Right hindlimb (tissue), 1 donor: ENCODE results near the gene C20orf96.
"Not testable (repeated sequence)": the region's sequence is repeated elsewhere in the genome, so short reads cannot be mapped to it uniquely, and the experiment has no call there.

ENCODE experiments used
- DNase-seq: peaks from one replicate; pipeline ENCODE4 v3.0.0-alpha.2; 2018

The C20orf96 gene

GRCh38 chr20:226958-227357 lies 63.6 kb downstream of the C20orf96 start, which contains the start of gene DEFB129:
Gene DEFB129 (plus strand): TSS chr20:227258. CDS start chr20:227289, 31 bp downstream.
- DNase-seq: no peak

DNA sequence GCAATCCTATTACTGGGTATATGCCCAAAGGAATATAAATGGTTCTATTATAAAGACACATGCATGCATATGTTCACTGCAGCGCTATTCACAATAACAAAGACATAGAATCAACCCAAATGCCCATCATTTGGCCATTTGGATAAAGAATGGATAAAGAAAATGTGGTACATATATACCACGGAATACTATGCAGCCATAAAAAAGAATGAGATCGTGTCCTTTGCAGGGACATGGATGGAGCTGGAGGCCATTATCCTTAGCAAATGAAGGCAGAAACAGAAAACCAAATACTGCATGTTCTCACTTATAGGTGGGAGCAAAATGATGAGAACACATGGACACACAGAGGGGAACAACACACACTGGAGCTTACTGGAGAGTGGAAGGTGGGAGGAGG lies 64.7 kb downstream of the C20orf96 start:
- not testable (repeated sequence) for DNase-seq

DNA sequence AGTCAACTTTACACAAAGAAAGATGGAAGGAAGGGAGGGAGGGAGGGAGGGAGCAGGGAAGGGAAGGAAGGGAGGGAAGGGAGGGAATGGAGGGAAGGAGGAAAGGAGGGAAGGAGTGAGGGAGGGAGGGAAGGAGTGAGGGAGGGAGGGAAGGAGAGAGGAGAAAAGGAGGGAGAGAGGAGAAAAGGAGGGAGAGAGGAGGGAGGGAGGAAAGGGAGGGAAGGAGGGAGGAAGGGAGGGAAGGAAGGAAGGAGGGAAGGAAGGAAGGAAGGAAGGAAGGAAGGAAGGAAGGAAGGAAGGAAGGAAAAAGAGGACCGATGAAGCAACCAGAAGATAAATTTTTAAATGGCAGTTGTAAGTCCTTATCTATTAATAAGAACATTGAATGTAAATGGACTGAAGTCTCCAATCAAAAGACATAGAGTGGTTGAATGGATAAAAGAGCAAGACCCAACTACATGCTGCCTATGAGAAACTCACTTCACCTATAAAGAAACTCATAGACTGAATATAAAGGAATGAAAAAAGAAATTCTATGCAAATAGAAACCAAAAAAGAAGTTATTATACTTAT lies 69.2 kb downstream of the C20orf96 start:
- DNase-seq: no peak
